PC-9 (cell line): ENCODE results near the gene SYT11. TPM values are rescaled to one million over a fixed set of nuclear protein-coding genes. Genes with fewer than 3 reads are reported as not detected.

Source experiments
- BruUV-seq: library from RNA; stranded (reverse); fragments of 400-500 nt; replicated peaks from 2 replicates; lab custom pipeline; 2021; lab: Mats Ljungman, UMichigan
- CTCF ChIA-PET: fragments of 300-600 bp; sonication (Branson Sonifier 250); formaldehyde crosslinking; loops from one replicate; lab custom pipeline; 2022; ENCODE audit warnings: antibody characterized with exemption; lab: Charles Lee
- POLR2A ChIA-PET: fragments of 300-600 bp; sonication (Branson Sonifier 250); formaldehyde crosslinking; loops from one replicate; lab custom pipeline; 2022; ENCODE audit warnings: antibody characterized with exemption; ENCODE audit not compliant: unreplicated experiment; lab: Charles Lee
- DNase-seq, 2 experiments: peaks; one replicate each; pipeline versions ENCODE4 v3.0.0 to v3.0.0-alpha.2; 2015 to 2022; ENCODE audit warnings: mixed read lengths in 1 of 2
- H2AFZ ChIP-seq: fragments of 200-600 bp; sonication (generic); 2 replicates; pipeline ENCODE4 v1.8.1; 2017; ENCODE audit warnings: antibody characterized with exemption
- H3F3A ChIP-seq: fragments of 200-600 bp; sonication (generic); 2 replicates; pipeline ENCODE4 v1.8.1; 2017; ENCODE audit warnings: antibody characterized with exemption, mild to moderate bottlenecking, low read depth; ENCODE audit not compliant: insufficient read depth
- H3K27ac ChIP-seq: fragments of 200-600 bp; sonication (generic); 2 replicates; pipeline ENCODE4 v1.6.1; 2016; ENCODE audit warnings: mixed run types
- H3K27me3 ChIP-seq: fragments of 200-600 bp; sonication (generic); 2 replicates; pipeline ENCODE4 v1.6.1; 2016; ENCODE audit warnings: low read depth, mixed run types; ENCODE audit not compliant: insufficient read depth
- H3K36me3 ChIP-seq: fragments of 200-600 bp; sonication (generic); 2 replicates; pipeline ENCODE4 v1.6.1; 2016; ENCODE audit warnings: low read depth, mixed run types
- H3K4me1 ChIP-seq: fragments of 200-600 bp; sonication (generic); replicated peaks from 2 replicates; pipeline ENCODE4 v1.6.1; 2016; ENCODE audit warnings: mixed run types; ENCODE audit not compliant: insufficient read depth
- H3K4me2 ChIP-seq: fragments of 200-600 bp; sonication (generic); 2 replicates; pipeline ENCODE4 v1.6.1; 2017; ENCODE audit warnings: mixed run types
- H3K4me3 ChIP-seq: fragments of 200-600 bp; sonication (generic); 2 replicates; pipeline ENCODE4 v1.6.1; 2016; ENCODE audit warnings: mixed run types
- H3K79me2 ChIP-seq: fragments of 200-600 bp; sonication (generic); 2 replicates; pipeline ENCODE4 v1.6.1; 2017; ENCODE audit warnings: low read depth, mixed run types
- H3K9me2 ChIP-seq: fragments of 200-600 bp; sonication (generic); 2 replicates; pipeline ENCODE4 v1.8.1; 2017; ENCODE audit warnings: mild to moderate bottlenecking; ENCODE audit not compliant: insufficient read depth
- H3K9me3 ChIP-seq: fragments of 200-600 bp; sonication (generic); 2 replicates; pipeline ENCODE4 v1.8.1; 2016; ENCODE audit warnings: low read depth; ENCODE audit not compliant: insufficient read depth
- H4K20me1 ChIP-seq: fragments of 200-600 bp; sonication (generic); 2 replicates; pipeline ENCODE4 v1.8.1; 2017; ENCODE audit not compliant: insufficient read depth
- CTCF ChIP-seq: fragments of 200-600 bp; sonication (generic); conservative IDR thresholded peaks from 2 replicates; pipeline ENCODE4 v1.6.1; 2017; ENCODE audit warnings: mixed run types, antibody characterized with exemption, mild to moderate bottlenecking, moderate library complexity
- EZH2 ChIP-seq: fragments of 200-600 bp; sonication (generic); IDR thresholded peaks from 2 replicates; pipeline ENCODE4 v1.8.0; 2017; ENCODE audit warnings: antibody characterized with exemption, low read depth
- intact Hi-C: fragments of 100-400 bp; cut with micrococcal nuclease; formaldehyde crosslinking; loops from one replicate; pipeline ENCODE4 v1.10.0; 2022; ENCODE audit not compliant: unreplicated experiment
- total RNA-seq: library from RNA; stranded (reverse); gene quantifications from 2 replicates; pipeline ENCODE4 v1.2.3, GENCODE V29; 2021

SYT11 gene
- total RNA-seq, 1 experiment from 2014 or later = 0.09 TPM

- no peaks in the 10 kb centered on the region for H4K20me1 ChIP-seq
- no peaks in the 10 kb centered on the region for H3K9me3 ChIP-seq
- peaks cover 13% of the 10 kb centered on the region for H3K4me1 ChIP-seq
- H2AFZ ChIP-seq = no peak overlapping the region
- H3K36me3 ChIP-seq = no peaks in the 10 kb centered on the region
- H3F3A ChIP-seq = peaks cover 28% of the 10 kb centered on the region
- no peak overlapping the region for H3K4me2 ChIP-seq
- no peak overlapping the region for H3K4me3 ChIP-seq
- H3K27ac ChIP-seq = no peak overlapping the region
- H3K27me3 ChIP-seq = peaks cover 15% of the 10 kb centered on the region; the same call in 1 of the 2 replicates
- no peaks in the 10 kb centered on the region for H3K9me2 ChIP-seq
- no TSS peak for BruUV-seq
- POLR2A ChIA-PET = no interaction called here
- intact Hi-C loops = no loop called here
- CTCF ChIA-PET = no interaction called here
- TF ChIP-seq EZH2 (no peak), CTCF (no peak)
- peaks cover 5% of the 10 kb centered on the region for H3K79me2 ChIP-seq
- DNase-seq = no peak
Measured at GRCh38 chr1:155861896-155862295, 2.5 kb downstream of the SYT11 start.

DNA sequence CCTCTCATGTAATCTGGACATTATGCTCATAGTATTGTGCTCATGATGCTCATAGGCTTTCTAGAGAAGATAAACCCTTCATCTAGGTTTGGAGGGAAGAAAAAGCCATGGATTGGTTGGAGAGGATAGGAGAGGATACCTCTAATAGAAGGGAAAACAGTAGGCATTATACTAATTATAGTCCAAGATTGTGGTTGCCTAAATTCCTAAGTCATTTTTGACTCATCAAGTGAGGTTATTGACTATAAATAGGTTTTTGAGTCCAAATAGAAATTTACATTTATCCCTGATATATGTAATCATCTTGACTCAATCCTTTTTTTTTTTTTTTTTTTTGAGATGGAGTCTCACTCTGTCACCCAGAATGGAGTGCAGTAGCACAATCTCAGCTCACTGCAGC lies 5.0 kb downstream of the SYT11 start:
- H3K4me2 ChIP-seq = no peak overlapping the region
- no peaks in the 10 kb centered on the region for H3K79me2 ChIP-seq
- no peaks in the 10 kb centered on the region for H4K20me1 ChIP-seq
- ChIA-PET CTCF (no interaction called here), POLR2A (no interaction called here)
- no peak overlapping the region for H3K4me3 ChIP-seq
- peaks cover 15% of the 10 kb centered on the region; the same call in 1 of the 2 replicates for H3K27me3 ChIP-seq
- no peaks in the 10 kb centered on the region for H3K36me3 ChIP-seq
- H3K9me2 ChIP-seq = no peaks in the 10 kb centered on the region
- intact Hi-C loops = no loop called here
- H2AFZ ChIP-seq = no peak overlapping the region
- H3K4me1 ChIP-seq = no peaks in the 10 kb centered on the region
- TF ChIP-seq CTCF (no peak), EZH2 (no peak)
- H3K27ac ChIP-seq = no peak overlapping the region
- no peaks in the 10 kb centered on the region for H3K9me3 ChIP-seq
- BruUV-seq = no TSS peak
- no peak for DNase-seq
- peaks cover 11% of the 10 kb centered on the region; the same call in 1 of the 2 replicates for H3F3A ChIP-seq

- Histone ChIP-seq H2AFZ (no peak overlapping the region), H3F3A (no peaks in the 10 kb centered on the region), H3K36me3 (no peaks in the 10 kb centered on the region), H4K20me1 (no peaks in the 10 kb centered on the region), H3K4me2 (no peak overlapping the region), H3K4me3 (no peak overlapping the region), H3K79me2 (no peaks in the 10 kb centered on the region), H3K27me3 (no peaks in the 10 kb centered on the region), H3K9me2 (no peaks in the 10 kb centered on the region), H3K9me3 (no peaks in the 10 kb centered on the region), H3K27ac (no peak overlapping the region), H3K4me1 (no peaks in the 10 kb centered on the region)
- BruUV-seq = no TSS peak
- ChIA-PET POLR2A (no interaction called here), CTCF (no interaction called here)
- intact Hi-C loops = no loop called here
- no peak for DNase-seq
- no peak for TF ChIP-seq EZH2
- TF ChIP-seq CTCF = no peak
Measured at GRCh38 chr1:155867766-155868165, 8.4 kb downstream of the SYT11 start.
